AG04450 (cell line): ENCODE results near the gene SLC25A39. TPM values are rescaled to one million over a fixed set of nuclear protein-coding genes. Genes with fewer than 3 reads are reported as not detected.

Source experiments
- CTCF ChIA-PET: fragments of 300-600, 350-600 bp; formaldehyde crosslinking; extraction: SDS; loops from one replicate; lab custom pipeline; 2022; ENCODE audit warnings: antibody characterized with exemption, inconsistent platforms; lab: Charles Lee
- POLR2A ChIA-PET: fragments of 350-600 bp; formaldehyde crosslinking; extraction: SDS; loops from one replicate; lab custom pipeline; 2021; ENCODE audit warnings: antibody characterized with exemption, inconsistent platforms; lab: Yijun Ruan, JAX
- DNase-seq: peaks from one replicate; pipeline ENCODE4 v3.0.0-alpha.2; 2011; ENCODE audit warnings: low read depth, low spot score
- H3K27ac ChIP-seq: one replicate; pipeline ENCODE4 v1.5.1; 2012; ENCODE audit warnings: low read depth, low read length, control low read depth
- H3K27me3 ChIP-seq: one replicate; pipeline ENCODE4 v1.6.0; 2012; ENCODE audit warnings: low read length; ENCODE audit not compliant: control insufficient read depth, insufficient read depth
- H3K4me3 ChIP-seq: 2 replicates; pipeline ENCODE4 v1.5.1; 2011; ENCODE audit warnings: mild to moderate bottlenecking, low read depth, low read length, control low read depth
- H3K9me3 ChIP-seq: 2 replicates; pipeline ENCODE4 v1.5.1; 2012; ENCODE audit warnings: low read length; ENCODE audit not compliant: control insufficient read depth, insufficient read depth
- CTCF ChIP-seq: IDR thresholded peaks from 2 replicates; pipeline ENCODE4 v1.5.1; 2011; ENCODE audit warnings: low read depth, low read length, control low read depth, inconsistent platforms
- polyA plus RNA-seq: library from polyadenylated mRNA; depleted of rRNA; stranded (reverse); fragments of >200 nt; gene quantifications from 2 replicates; pipeline ENCODE4 v1.2.3, GENCODE V29; 2011

The SLC25A39 gene
- polyA plus RNA-seq, 1 experiment, result 32.1 TPM

- CTCF ChIA-PET, result interaction anchor here (0.6 to 2.4 kb wide), 21 partner anchors 12 to 280 kb away, joined by 3 to 18 read pairs (median 5); partner anchors contain the start of gene TMUB2
- peak; percentile 20 for DNase-seq
- peak; percentile 28; the same call in 1 of the 2 replicates for TF ChIP-seq CTCF
- H3K4me3 ChIP-seq, result peak within 1 kb of the TSS; percentile 71
- H3K9me3 ChIP-seq, result no peaks in the 10 kb centered on the region
- H3K27ac ChIP-seq, result no peak within 1 kb of the TSS
- peaks cover 21% of the 10 kb centered on the region for H3K27me3 ChIP-seq
- POLR2A ChIA-PET, result interaction anchor here (0.5 to 1.0 kb wide), 2 partner anchors 142 to 145 kb away, joined by 3 to 4 read pairs; no protein-coding TSS in a partner anchor
Observed at GRCh38 chr17:44363613-44364159, 39.1 kb upstream of the SLC25A39 start, which contains the start of gene FAM171A2. Gene FAM171A2 (minus strand): TSS chr17:44363853. CDS start chr17:44363714, 139 bp downstream.

GRCh38 chr17:44362949-44363612, 38.5 kb upstream of the SLC25A39 start:
- Histone ChIP-seq H3K4me3 (peak overlapping the region; percentile 71), H3K27ac (no peak overlapping the region), H3K27me3 (peaks cover 21% of the 10 kb centered on the region), H3K9me3 (no peaks in the 10 kb centered on the region)
- no peak for DNase-seq
- TF ChIP-seq CTCF, result no peak
- POLR2A ChIA-PET, result interaction anchor here (0.5 to 1.0 kb wide), 2 partner anchors 141 to 145 kb away, joined by 3 to 4 read pairs; no protein-coding TSS in a partner anchor
- CTCF ChIA-PET, result interaction anchor here (0.6 to 2.4 kb wide), 22 partner anchors 8 to 274 kb away, joined by 3 to 18 read pairs (median 4); partner anchors contain the start of gene TMUB2

- no peak for TF ChIP-seq CTCF
Observed at GRCh38 chr17:44362459-44362948, 37.9 kb upstream of the SLC25A39 start.

GRCh38 chr17:44361292-44362260, 37.0 kb upstream of the SLC25A39 start:
- DNase-seq, result no peak
- Histone ChIP-seq H3K27me3 (peaks cover 14% of the 10 kb centered on the region), H3K9me3 (no peaks in the 10 kb centered on the region), H3K4me3 (peak overlapping the region; percentile 71), H3K27ac (no peak overlapping the region)
- CTCF ChIA-PET, result interaction anchor here (0.6 to 2.0 kb wide), 3 partner anchors 8 to 276 kb away, joined by 3 to 7 read pairs (median 7); no protein-coding TSS in a partner anchor
- POLR2A ChIA-PET, result interaction anchor here (0.6 to 2.5 kb wide), 2 partner anchors 16 to 439 kb away, joined by 6 to 10 read pairs; partner anchors contain the start of gene GRN
- no peak for TF ChIP-seq CTCF

More at GRCh38 chr17:44362459-44362948, 37.9 kb upstream of the SLC25A39 start:
- POLR2A ChIA-PET, result interaction anchor here (2.5 kb wide), 1 partner anchor 17 kb away, joined by 10 read pairs; the partner anchor contains the start of gene GRN
- Histone ChIP-seq H3K9me3 (no peaks in the 10 kb centered on the region), H3K27ac (no peak overlapping the region), H3K27me3 (peaks cover 18% of the 10 kb centered on the region), H3K4me3 (peak overlapping the region; percentile 71)
- CTCF ChIA-PET, result interaction anchor here (0.6 to 2.4 kb wide), 10 partner anchors 9 to 275 kb away, joined by 3 to 18 read pairs (median 6); no protein-coding TSS in a partner anchor
- DNase-seq, result no peak
